Liver (tissue), 9 donors: Measurements from ENCODE around the gene LAMB3. TPM values are rescaled to one million over a fixed set of nuclear protein-coding genes. Genes with fewer than 3 reads are reported as not detected.

Experiments
- DNase-seq: peaks from one replicate; pipeline ENCODE4 v3.0.0-alpha.2; 2017; ENCODE audit warnings: low spot score
- H3K27ac ChIP-seq, 2 donors: one replicate each; pipeline ENCODE4 v1.7.0; 2013; ENCODE audit warnings: inconsistent platforms in 2 of 2, low read length in 2 of 2, control low read depth in 1 of 2, low read depth in 1 of 2, mild to moderate bottlenecking in 1 of 2
- H3K27me3 ChIP-seq, 4 donors: one replicate each; pipeline versions ENCODE4 v1.6.1 to v1.7.0; 2013; ENCODE audit warnings: low read length in 3 of 4, inconsistent platforms in 1 of 4, mild to moderate bottlenecking in 1 of 4, moderate library complexity in 1 of 4; ENCODE audit not compliant: control insufficient read depth in 4 of 4, insufficient read depth in 4 of 4
- H3K36me3 ChIP-seq, 4 donors: one replicate each; pipeline versions ENCODE4 v1.6.1 to v1.7.0; 2013; ENCODE audit warnings: low read length in 3 of 4, mild to moderate bottlenecking in 3 of 4, low read depth in 1 of 4, moderate library complexity in 1 of 4; ENCODE audit not compliant: control insufficient read depth in 4 of 4, insufficient read depth in 3 of 4
- H3K4me1 ChIP-seq, 4 donors: one replicate each; pipeline versions ENCODE4 v1.6.1 to v1.7.0; 2013; ENCODE audit warnings: low read length in 3 of 4, mild to moderate bottlenecking in 3 of 4, moderate library complexity in 1 of 4; ENCODE audit not compliant: control insufficient read depth in 4 of 4, insufficient read depth in 4 of 4
- H3K4me3 ChIP-seq, 3 donors: one replicate each; pipeline versions ENCODE4 v1.6.1 to v1.7.0; 2013; ENCODE audit warnings: low read length in 3 of 3, control low read depth in 1 of 3, low read depth in 1 of 3, mild to moderate bottlenecking in 1 of 3
- H3K9ac ChIP-seq, 2 donors: one replicate each; pipeline ENCODE4 v1.7.0; 2013; ENCODE audit warnings: low read length in 2 of 2, mild to moderate bottlenecking in 2 of 2, moderate library complexity in 2 of 2, control low read depth in 1 of 2, low read depth in 1 of 2
- H3K9me3 ChIP-seq, 4 donors: one replicate each; pipeline versions ENCODE4 v1.6.1 to v1.7.0; 2013; ENCODE audit warnings: low read length in 3 of 4; ENCODE audit not compliant: control insufficient read depth in 4 of 4
- ATF3 ChIP-seq: IDR thresholded peaks from 2 replicates; pipeline ENCODE4 v1.6.1; 2016; ENCODE audit warnings: antibody characterized with exemption
- CTCF ChIP-seq: fragments of 150-350 bp; IDR thresholded peaks from 2 replicates; pipeline ENCODE4 v1.5.1; 2017; ENCODE audit warnings: improper control_type of control experiment, low read depth, low read length; ENCODE audit not compliant: missing input control
- FOXA1 ChIP-seq: IDR thresholded peaks from 2 replicates; pipeline ENCODE4 v1.6.1; 2016; ENCODE audit warnings: antibody characterized with exemption
- FOXA2 ChIP-seq: IDR thresholded peaks from 2 replicates; pipeline ENCODE4 v1.6.1; 2016; ENCODE audit warnings: antibody characterized with exemption
- GABPA ChIP-seq, 2 donors: IDR thresholded peaks in 1 of 2; conservative IDR thresholded peaks in 1 of 2; 2 replicates each; pipeline ENCODE4 v1.6.1; 2016; ENCODE audit warnings: antibody characterized with exemption in 2 of 2, mild to moderate bottlenecking in 1 of 2, moderate library complexity in 1 of 2
- HNF4A ChIP-seq, 2 donors: conservative IDR thresholded peaks; 2 replicates each; pipeline ENCODE4 v1.6.1; 2016; ENCODE audit warnings: antibody characterized with exemption in 2 of 2, mild to moderate bottlenecking in 2 of 2
- JUND ChIP-seq, 2 donors: IDR thresholded peaks; 2 replicates each; pipeline ENCODE4 v1.6.1; 2016; ENCODE audit warnings: antibody characterized with exemption in 2 of 2
- NR2F2 ChIP-seq: IDR thresholded peaks from 2 replicates; pipeline ENCODE4 v1.6.1; 2016; ENCODE audit warnings: antibody characterized with exemption
- REST ChIP-seq: IDR thresholded peaks from 2 replicates; pipeline ENCODE4 v1.6.1; 2016; ENCODE audit warnings: antibody characterized with exemption, mild to moderate bottlenecking
- SP1 ChIP-seq: IDR thresholded peaks from 2 replicates; pipeline ENCODE4 v1.6.1; 2018; ENCODE audit warnings: antibody characterized with exemption, mild to moderate bottlenecking
- ZBTB33 ChIP-seq: IDR thresholded peaks from 2 replicates; pipeline ENCODE4 v1.6.1; 2016; ENCODE audit warnings: antibody characterized with exemption
- WGBS: extraction: QIAGEN DNeasy Blood & Tissue Kit; methylation state at CpG from one replicate; pipeline ENCODE4 v1.1.7; 2013; 5-methylcytosine and 5-hydroxymethylcytosine counted together
- polyA plus RNA-seq, 2 donors: library from polyadenylated mRNA; stranded (reverse) in 1 of 2; unstranded in 1 of 2; fragments of 200-250 nt in 1 of 2; fragments of >200 nt in 1 of 2; fragmentation: Nextera tagmentation in 1 of 2; extraction: Ambion mirVana in 1 of 2; gene quantifications; one replicate each; pipeline versions ENCODE4 v1.2.1 to v1.2.3, GENCODE V29; 2013 to 2015
- total RNA-seq, 2 donors: library from RNA; depleted of rRNA; stranded (reverse); fragments of >200 nt; gene quantifications; one replicate each; pipeline ENCODE4 v1.2.3, GENCODE V29; 2014
- donor health status: healthy.
- donor health status: healthy.
- donor health status: healthy.
- donor health status: healthy.
- donor health status: healthy.

Gene LAMB3
- total and polyA plus RNA-seq, 4 donors = 1.3 to 9.1 (median 5.6) TPM

- Histone ChIP-seq H3K27ac (no peak overlapping the region), H3K4me3 (no peak overlapping the region), H3K4me1 (peaks cover 0 to 25% (median 13%) of the 10 kb centered on the region in 4 donors), H3K9me3 (no peaks in the 10 kb centered on the region), H3K27me3 (no peaks in the 10 kb centered on the region), H3K9ac (no peak overlapping the region), H3K36me3 (no peaks in the 10 kb centered on the region)
- 95% methylated on average over 24 of the region's 24 CpGs for WGBS
- TF ChIP-seq CTCF = no peak
- no peak for TF ChIP-seq ATF3
- TF ChIP-seq REST = no peak
- TF ChIP-seq FOXA2 = no peak
- TF ChIP-seq NR2F2 = no peak
- no peak for DNase-seq
These were observed 29.1 kb downstream of the LAMB3 start for GRCh38 chr1:209622841-209623829.

GRCh38 chr1:209621741-209622655 is 30.2 kb downstream of the LAMB3 start:
- H3K4me3 ChIP-seq = no peak overlapping the region
- no peak overlapping the region for H3K9ac ChIP-seq
- no peaks in the 10 kb centered on the region for H3K27me3 ChIP-seq
- no peaks in the 10 kb centered on the region for H3K9me3 ChIP-seq
- WGBS = 85% methylated on average over 11 of the region's 11 CpGs
- H3K36me3 ChIP-seq = no peaks in the 10 kb centered on the region
- no peak overlapping the region for H3K27ac ChIP-seq
- DNase-seq = no peak
- H3K4me1 ChIP-seq = peaks cover 0 to 14% (median 6%) of the 10 kb centered on the region in 4 donors
- no peak for TF ChIP-seq JUND (IDR thresholded peaks at IDR 0.05)
- no peak for TF ChIP-seq HNF4A (conservative IDR thresholded peaks at IDR 0.05)
- no peak for TF ChIP-seq SP1
- TF ChIP-seq FOXA1 = no peak
- no peak for TF ChIP-seq GABPA (IDR thresholded peaks at IDR 0.05 in 1 of 2, conservative IDR thresholded peaks at IDR 0.05 in 1 of 2)
- no peak for TF ChIP-seq ZBTB33
- no peak for TF ChIP-seq CTCF
- TF ChIP-seq REST = no peak
